ENCODE results near the gene RNF215. TPM values are rescaled to one million over a fixed set of nuclear protein-coding genes. Genes with fewer than 3 reads are reported as not detected.

The RNF215 gene
- total and polyA plus RNA-seq, 2 of the 13 experiments (the other 11 are each of a cell fraction or from before 2014, with no cell fraction given): 5.3 to 6.1 TPM

DNA sequence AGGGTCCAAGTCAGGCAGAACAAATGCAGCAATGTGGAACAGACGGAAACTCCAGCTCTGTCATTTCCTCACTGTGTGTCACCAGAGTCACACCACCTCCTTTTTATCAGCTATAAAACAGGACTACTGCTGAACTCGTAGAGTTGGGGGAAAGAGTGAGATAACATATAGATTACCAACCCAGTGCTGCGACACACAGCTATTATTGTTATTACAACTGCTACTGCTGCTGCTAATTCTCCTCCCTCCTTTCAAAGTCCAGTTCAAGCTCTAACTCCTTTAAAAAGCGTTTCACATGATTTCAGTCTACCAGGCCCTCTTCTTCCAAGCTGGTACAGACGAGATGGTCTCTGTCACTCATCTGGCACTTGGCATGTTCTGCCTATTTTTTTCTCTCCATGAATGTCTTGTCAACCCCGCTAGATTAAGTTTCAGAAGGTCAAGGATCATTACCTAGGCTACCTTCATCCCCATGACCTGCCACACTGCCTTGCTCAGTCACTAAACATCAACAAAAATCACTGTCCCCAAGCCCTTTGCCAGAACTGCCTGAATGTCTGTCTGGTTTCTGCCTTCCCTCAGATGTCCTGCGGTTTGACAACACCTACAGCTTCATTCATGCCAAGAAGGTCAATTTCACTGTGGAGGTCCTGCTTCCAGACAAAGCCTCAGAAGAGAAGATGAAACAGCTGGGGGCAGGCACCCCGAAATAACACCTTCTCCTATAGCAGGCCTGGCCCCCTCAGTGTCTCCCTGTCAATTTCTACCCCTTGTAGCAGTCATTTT is 34.7 kb upstream of the RNF215 start (continued):
- TF ChIP-seq, protein P1, sequence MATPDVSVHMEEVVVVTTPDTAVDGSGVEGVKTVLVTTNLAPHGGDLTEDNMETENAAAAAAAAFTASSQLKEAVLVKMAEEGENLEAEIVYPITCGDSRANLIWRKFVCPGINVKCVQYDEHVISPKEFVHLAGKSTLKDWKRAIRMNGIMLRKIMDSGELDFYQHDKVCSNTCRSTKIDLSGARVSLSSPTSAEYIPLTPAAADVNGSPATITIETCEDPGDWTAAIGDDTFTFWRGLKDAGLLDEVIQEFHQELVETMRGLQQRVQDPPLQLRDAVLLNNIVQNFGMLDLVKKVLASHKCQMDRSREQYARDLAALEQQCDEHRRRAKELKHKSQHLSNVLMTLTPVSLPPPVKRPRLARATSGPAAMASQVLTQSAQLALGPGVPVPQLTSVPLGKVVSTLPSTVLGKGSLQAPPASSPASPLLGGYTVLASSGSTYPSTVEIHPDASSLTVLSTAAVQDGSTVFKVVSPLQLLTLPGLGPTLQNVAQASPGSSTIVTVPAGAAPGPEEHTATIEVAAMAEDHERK (CRISPR knock-in tag; IDR thresholded peaks at IDR 0.05; ENCODE audit: low read depth): no peak
- no peak for TF ChIP-seq ELF1 (CRISPR knock-in tag; IDR thresholded peaks at IDR 0.05)
- no peak for TF ChIP-seq POLR2AphosphoS2 (IDR thresholded peaks at IDR 0.05; ENCODE audit: low read depth, low read length)
- TF ChIP-seq HOXA7 (CRISPR knock-in tag; IDR thresholded peaks at IDR 0.05): no peak
- TF ChIP-seq NFKBIZ (CRISPR knock-in tag; IDR thresholded peaks at IDR 0.05): no peak
- 0 out of 2 replicates have a peak, but pooled peaks have one; percentile 17 for TF ChIP-seq ZNF792 (CRISPR knock-in tag; IDR thresholded peaks at IDR 0.05)
- no peak for TF ChIP-seq ZMYM2 (CRISPR knock-in tag; IDR thresholded peaks at IDR 0.05)
- peak; percentile 51; the same call in 1 of the 2 replicates for TF ChIP-seq ZSCAN25 (CRISPR knock-in tag; IDR thresholded peaks at IDR 0.05)
- TF ChIP-seq, protein P2, sequence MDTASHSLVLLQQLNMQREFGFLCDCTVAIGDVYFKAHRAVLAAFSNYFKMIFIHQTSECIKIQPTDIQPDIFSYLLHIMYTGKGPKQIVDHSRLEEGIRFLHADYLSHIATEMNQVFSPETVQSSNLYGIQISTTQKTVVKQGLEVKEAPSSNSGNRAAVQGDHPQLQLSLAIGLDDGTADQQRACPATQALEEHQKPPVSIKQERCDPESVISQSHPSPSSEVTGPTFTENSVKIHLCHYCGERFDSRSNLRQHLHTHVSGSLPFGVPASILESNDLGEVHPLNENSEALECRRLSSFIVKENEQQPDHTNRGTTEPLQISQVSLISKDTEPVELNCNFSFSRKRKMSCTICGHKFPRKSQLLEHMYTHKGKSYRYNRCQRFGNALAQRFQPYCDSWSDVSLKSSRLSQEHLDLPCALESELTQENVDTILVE (CRISPR knock-in tag; IDR thresholded peaks at IDR 0.05): no peak
- TF ChIP-seq ZNF776 (CRISPR knock-in tag; IDR thresholded peaks at IDR 0.05): no peak
- no peak for TF ChIP-seq ZFP36 (IDR thresholded peaks at IDR 0.05; ENCODE audit: borderline replicate concordance, low read depth, low read length, partially characterized antibody)
- peak; percentile 70; the same call in 1 of the 2 replicates for TF ChIP-seq NCOR1 (IDR thresholded peaks at IDR 0.05; ENCODE audit: borderline replicate concordance, low read length)
- TF ChIP-seq, protein P3, sequence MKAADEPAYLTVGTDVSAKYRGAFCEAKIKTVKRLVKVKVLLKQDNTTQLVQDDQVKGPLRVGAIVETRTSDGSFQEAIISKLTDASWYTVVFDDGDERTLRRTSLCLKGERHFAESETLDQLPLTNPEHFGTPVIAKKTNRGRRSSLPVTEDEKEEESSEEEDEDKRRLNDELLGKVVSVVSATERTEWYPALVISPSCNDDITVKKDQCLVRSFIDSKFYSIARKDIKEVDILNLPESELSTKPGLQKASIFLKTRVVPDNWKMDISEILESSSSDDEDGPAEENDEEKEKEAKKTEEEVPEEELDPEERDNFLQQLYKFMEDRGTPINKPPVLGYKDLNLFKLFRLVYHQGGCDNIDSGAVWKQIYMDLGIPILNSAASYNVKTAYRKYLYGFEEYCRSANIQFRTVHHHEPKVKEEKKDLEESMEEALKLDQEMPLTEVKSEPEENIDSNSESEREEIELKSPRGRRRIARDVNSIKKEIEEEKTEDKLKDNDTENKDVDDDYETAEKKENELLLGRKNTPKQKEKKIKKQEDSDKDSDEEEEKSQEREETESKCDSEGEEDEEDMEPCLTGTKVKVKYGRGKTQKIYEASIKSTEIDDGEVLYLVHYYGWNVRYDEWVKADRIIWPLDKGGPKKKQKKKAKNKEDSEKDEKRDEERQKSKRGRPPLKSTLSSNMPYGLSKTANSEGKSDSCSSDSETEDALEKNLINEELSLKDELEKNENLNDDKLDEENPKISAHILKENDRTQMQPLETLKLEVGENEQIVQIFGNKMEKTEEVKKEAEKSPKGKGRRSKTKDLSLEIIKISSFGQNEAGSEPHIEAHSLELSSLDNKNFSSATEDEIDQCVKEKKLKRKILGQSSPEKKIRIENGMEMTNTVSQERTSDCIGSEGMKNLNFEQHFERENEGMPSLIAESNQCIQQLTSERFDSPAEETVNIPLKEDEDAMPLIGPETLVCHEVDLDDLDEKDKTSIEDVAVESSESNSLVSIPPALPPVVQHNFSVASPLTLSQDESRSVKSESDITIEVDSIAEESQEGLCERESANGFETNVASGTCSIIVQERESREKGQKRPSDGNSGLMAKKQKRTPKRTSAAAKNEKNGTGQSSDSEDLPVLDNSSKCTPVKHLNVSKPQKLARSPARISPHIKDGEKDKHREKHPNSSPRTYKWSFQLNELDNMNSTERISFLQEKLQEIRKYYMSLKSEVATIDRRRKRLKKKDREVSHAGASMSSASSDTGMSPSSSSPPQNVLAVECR (CRISPR knock-in tag; IDR thresholded peaks at IDR 0.05; ENCODE audit: borderline replicate concordance): no peak
- TF ChIP-seq, protein P4, sequence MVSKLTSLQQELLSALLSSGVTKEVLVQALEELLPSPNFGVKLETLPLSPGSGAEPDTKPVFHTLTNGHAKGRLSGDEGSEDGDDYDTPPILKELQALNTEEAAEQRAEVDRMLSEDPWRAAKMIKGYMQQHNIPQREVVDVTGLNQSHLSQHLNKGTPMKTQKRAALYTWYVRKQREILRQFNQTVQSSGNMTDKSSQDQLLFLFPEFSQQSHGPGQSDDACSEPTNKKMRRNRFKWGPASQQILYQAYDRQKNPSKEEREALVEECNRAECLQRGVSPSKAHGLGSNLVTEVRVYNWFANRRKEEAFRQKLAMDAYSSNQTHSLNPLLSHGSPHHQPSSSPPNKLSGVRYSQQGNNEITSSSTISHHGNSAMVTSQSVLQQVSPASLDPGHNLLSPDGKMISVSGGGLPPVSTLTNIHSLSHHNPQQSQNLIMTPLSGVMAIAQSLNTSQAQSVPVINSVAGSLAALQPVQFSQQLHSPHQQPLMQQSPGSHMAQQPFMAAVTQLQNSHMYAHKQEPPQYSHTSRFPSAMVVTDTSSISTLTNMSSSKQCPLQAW (CRISPR knock-in tag; IDR thresholded peaks at IDR 0.05): no peak
- no peak for TF ChIP-seq KDM4B (CRISPR knock-in tag; IDR thresholded peaks at IDR 0.05)
- TF ChIP-seq ZFP36L1 (CRISPR knock-in tag; IDR thresholded peaks at IDR 0.05): no peak
- no peak for TF ChIP-seq ZNF790 (CRISPR knock-in tag; IDR thresholded peaks at IDR 0.05; ENCODE audit: borderline replicate concordance)
- TF ChIP-seq SAFB2 (CRISPR knock-in tag; IDR thresholded peaks at IDR 0.05; ENCODE audit: borderline replicate concordance, low read depth): no peak
- TF ChIP-seq ZNF552 (CRISPR knock-in tag; IDR thresholded peaks at IDR 0.05; ENCODE audit: borderline replicate concordance): no peak
